SIG-M5 (cell line): Measurements from ENCODE around the gene EVI2A.

Source experiments
- DNase-seq: peaks from one replicate; lab custom pipeline; 2025; lab: John Stamatoyannopoulos, UW

Gene EVI2A

DNA sequence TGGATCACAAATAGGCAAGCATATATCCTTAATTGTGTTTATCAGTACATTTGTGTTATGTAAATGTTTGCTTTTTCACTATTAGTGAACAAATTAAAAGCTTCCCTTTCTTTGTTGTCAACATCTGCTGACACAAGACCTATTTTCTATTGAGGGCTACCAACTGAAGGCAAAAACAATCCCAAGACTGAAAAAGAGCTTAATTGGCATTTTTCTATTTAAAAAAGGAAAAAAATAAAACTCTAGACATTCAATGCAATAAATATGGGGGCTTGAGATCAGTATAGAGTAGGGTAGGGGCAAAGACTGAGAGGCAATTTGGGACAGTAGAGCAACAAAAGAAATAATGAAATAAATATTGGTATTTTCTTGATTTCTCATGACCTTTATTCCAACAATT is 48.6 kb downstream of the EVI2A start:
- no peak for DNase-seq

DNA sequence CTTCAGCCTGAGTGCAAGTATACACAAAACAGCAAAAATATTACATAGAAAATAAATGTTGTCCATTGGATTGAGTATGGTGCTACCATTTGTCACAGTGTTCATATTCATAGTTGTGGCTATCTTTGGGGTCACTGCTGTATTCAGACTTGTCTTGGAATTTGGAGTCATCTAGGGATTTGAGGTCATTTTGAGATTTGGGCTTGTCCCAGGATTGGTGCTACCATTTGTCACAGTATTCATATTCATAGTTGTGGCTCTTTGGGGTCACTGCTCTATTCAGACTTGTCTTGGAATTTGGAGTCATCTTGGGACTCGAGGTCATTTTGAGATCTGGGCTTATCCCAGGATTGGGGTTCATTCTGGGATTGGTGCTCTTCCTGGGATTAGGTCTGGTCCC is 49.2 kb downstream of the EVI2A start:
- DNase-seq, result no peak

DNA sequence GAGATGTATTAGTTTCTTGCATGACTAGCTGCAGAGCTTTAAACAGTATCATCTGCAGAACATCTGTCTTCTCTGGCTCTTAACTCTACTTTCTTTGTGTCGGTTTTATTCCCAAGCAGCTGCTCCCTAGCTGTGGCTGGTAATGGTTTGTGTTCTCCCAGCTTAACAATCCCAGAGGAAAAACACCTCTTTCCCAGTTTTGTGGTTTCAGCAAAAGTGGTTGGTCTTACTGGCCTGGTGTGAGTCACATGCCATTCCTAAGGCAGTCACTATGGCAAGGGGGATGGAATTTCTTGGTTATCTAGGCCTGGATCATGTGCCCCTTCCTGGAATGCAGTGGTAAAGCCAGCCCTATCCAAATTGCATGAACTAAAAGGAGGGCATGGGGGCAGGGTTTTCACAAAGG is 51.8 kb downstream of the EVI2A start:
- no peak for DNase-seq

DNA sequence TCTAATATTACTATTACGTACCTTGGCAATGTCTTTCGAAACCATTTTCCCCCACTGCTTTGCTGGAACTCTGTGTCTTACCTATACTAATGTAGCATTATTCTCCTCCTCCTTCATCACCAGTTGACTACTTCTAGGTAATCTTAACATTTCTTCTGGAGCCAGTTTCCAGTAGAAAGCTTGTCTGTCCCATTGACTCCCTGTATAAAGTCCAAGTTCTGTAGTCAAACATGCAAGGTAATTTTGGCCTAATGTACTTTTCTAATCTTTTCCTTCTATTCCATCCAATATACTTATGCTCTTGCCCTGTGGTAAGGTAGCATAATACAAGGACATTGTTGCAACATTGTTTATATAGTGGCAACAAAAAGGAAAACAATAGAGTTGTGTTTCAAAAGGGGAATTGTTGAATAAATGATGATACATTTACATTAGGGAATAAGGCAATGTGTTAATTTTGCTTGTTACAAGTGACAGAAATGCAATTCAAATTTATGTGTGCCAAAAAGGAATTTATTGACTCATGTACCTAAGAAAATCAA is 52.3 kb downstream of the EVI2A start:
- no peak for DNase-seq
